OCI-LY1 (cell line): Measurements from ENCODE around the gene SLC9A8.

ENCODE experiments used
- H2AFZ ChIP-seq: fragments of 200-600 bp; sonication (generic), shearing (Covaris generic); 2 replicates; pipeline ENCODE4 v1.6.0; 2014; ENCODE audit warnings: antibody characterized with exemption, mild to moderate bottlenecking, low read length
- H3F3A ChIP-seq: fragments of 200-600 bp; sonication (generic), shearing (Covaris generic); 2 replicates; pipeline ENCODE4 v1.6.0; 2014; ENCODE audit warnings: mild to moderate bottlenecking, antibody characterized with exemption, low read length, moderate library complexity; ENCODE audit not compliant: insufficient read depth
- H3K27ac ChIP-seq: fragments of 200-600 bp; sonication (generic); 2 replicates; pipeline ENCODE4 v1.5.1; 2014; ENCODE audit warnings: low read length, mixed run types, mild to moderate bottlenecking, low read depth; ENCODE audit not compliant: poor library complexity, severe bottlenecking
- H3K27me3 ChIP-seq: fragments of 200-600 bp; sonication (generic); 2 replicates; pipeline ENCODE4 v1.6.0; 2014; ENCODE audit warnings: antibody characterized with exemption, mild to moderate bottlenecking, low read length, moderate library complexity; ENCODE audit not compliant: insufficient read depth
- H3K36me3 ChIP-seq: fragments of 200-600 bp; sonication (generic); 2 replicates; pipeline ENCODE4 v1.6.1; 2014; ENCODE audit warnings: mild to moderate bottlenecking, antibody characterized with exemption, low read length, moderate library complexity, mixed read lengths; ENCODE audit not compliant: insufficient read depth
- H3K4me1 ChIP-seq: fragments of 200-600 bp; sonication (generic); 2 replicates; pipeline ENCODE4 v1.5.1; 2014; ENCODE audit warnings: mild to moderate bottlenecking, low read length, moderate library complexity; ENCODE audit not compliant: insufficient read depth, severe bottlenecking
- H3K4me2 ChIP-seq: fragments of 200-600 bp; sonication (generic), shearing (Covaris generic); 2 replicates; pipeline ENCODE4 v1.6.1; 2014; ENCODE audit warnings: low read length
- H3K4me3 ChIP-seq: fragments of 200-600 bp; sonication (generic); 2 replicates; pipeline ENCODE4 v1.5.1; 2014; ENCODE audit warnings: low read length, low read depth, mild to moderate bottlenecking, mixed read lengths; ENCODE audit not compliant: poor library complexity, severe bottlenecking
- H3K79me2 ChIP-seq: fragments of 200-600 bp; shearing (Covaris generic); 2 replicates; pipeline ENCODE4 v1.6.1; 2016; ENCODE audit warnings: mixed run types, low read length, mixed read lengths; ENCODE audit not compliant: insufficient read depth
- H3K9ac ChIP-seq: fragments of 200-600 bp; sonication (generic), shearing (Covaris generic); 2 replicates; pipeline ENCODE4 v1.6.1; 2014; ENCODE audit warnings: mild to moderate bottlenecking, low read length, mixed read lengths
- H3K9me2 ChIP-seq: fragments of 200-600 bp; sonication (generic), shearing (Covaris generic); 2 replicates; pipeline ENCODE4 v1.6.1; 2014; ENCODE audit warnings: low read depth, mild to moderate bottlenecking, low read length, mixed read lengths
- H3K9me3 ChIP-seq: fragments of 200-600 bp; shearing (Covaris generic); 2 replicates; pipeline ENCODE4 v1.6.1; 2014; ENCODE audit warnings: low read length, mixed read lengths
- H4K20me1 ChIP-seq: fragments of 200-600 bp; sonication (generic), shearing (Covaris generic); 2 replicates; pipeline ENCODE4 v1.6.0; 2016; ENCODE audit warnings: mild to moderate bottlenecking, low read length; ENCODE audit not compliant: insufficient read depth
- EZH2 ChIP-seq: fragments of 200-600 bp; sonication (generic), shearing (Covaris generic); IDR thresholded peaks from 2 replicates; pipeline ENCODE4 v1.8.0; 2017; ENCODE audit warnings: borderline replicate concordance, mixed run types, mild to moderate bottlenecking, antibody characterized with exemption, low read length, moderate library complexity, mixed read lengths
- TF ChIP-seq, protein P1 (sequence below): fragments of 200-600 bp; sonication (generic), shearing (Covaris generic); IDR thresholded peaks from 2 replicates; pipeline ENCODE4 v1.5.1; 2017; ENCODE audit warnings: mild to moderate bottlenecking, antibody characterized with exemption, low read length, moderate library complexity, mixed read lengths

The SLC9A8 gene

GRCh38 chr20:49874696-49875095, 62.1 kb downstream of the SLC9A8 start:
- H3K79me2 ChIP-seq = no peaks in the 10 kb centered on the region
- no peak overlapping the region for H3K27ac ChIP-seq
- H3K4me1 ChIP-seq = no peaks in the 10 kb centered on the region
- H3K4me3 ChIP-seq = no peak overlapping the region
- no peak for TF ChIP-seq EZH2
- TF ChIP-seq, protein P1, sequence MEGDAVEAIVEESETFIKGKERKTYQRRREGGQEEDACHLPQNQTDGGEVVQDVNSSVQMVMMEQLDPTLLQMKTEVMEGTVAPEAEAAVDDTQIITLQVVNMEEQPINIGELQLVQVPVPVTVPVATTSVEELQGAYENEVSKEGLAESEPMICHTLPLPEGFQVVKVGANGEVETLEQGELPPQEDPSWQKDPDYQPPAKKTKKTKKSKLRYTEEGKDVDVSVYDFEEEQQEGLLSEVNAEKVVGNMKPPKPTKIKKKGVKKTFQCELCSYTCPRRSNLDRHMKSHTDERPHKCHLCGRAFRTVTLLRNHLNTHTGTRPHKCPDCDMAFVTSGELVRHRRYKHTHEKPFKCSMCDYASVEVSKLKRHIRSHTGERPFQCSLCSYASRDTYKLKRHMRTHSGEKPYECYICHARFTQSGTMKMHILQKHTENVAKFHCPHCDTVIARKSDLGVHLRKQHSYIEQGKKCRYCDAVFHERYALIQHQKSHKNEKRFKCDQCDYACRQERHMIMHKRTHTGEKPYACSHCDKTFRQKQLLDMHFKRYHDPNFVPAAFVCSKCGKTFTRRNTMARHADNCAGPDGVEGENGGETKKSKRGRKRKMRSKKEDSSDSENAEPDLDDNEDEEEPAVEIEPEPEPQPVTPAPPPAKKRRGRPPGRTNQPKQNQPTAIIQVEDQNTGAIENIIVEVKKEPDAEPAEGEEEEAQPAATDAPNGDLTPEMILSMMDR = no peak
- no peak overlapping the region for H2AFZ ChIP-seq
- no peaks in the 10 kb centered on the region for H3K9me3 ChIP-seq
- no peak overlapping the region for H3K4me2 ChIP-seq
- H3K27me3 ChIP-seq = no peaks in the 10 kb centered on the region
- H3K9me2 ChIP-seq = no peaks in the 10 kb centered on the region
- no peak overlapping the region for H3K9ac ChIP-seq
- peaks cover 47% of the 10 kb centered on the region for H3K36me3 ChIP-seq
- no peaks in the 10 kb centered on the region for H3F3A ChIP-seq
- H4K20me1 ChIP-seq = no peaks in the 10 kb centered on the region

- Histone ChIP-seq H3K79me2 (no peaks in the 10 kb centered on the region), H3K4me3 (no peak overlapping the region), H3K9me3 (no peaks in the 10 kb centered on the region), H3K9ac (no peak overlapping the region), H3K9me2 (no peaks in the 10 kb centered on the region), H3K4me1 (no peaks in the 10 kb centered on the region), H2AFZ (no peak overlapping the region), H3K27me3 (no peaks in the 10 kb centered on the region), H4K20me1 (no peaks in the 10 kb centered on the region), H3F3A (no peaks in the 10 kb centered on the region), H3K27ac (no peak overlapping the region), H3K4me2 (no peak overlapping the region), H3K36me3 (peaks cover 49% of the 10 kb centered on the region)
- no peak for TF ChIP-seq EZH2
- TF ChIP-seq, protein P1 = no peak
Observed at GRCh38 chr20:49877386-49877921, 64.8 kb downstream of the SLC9A8 start.

DNA sequence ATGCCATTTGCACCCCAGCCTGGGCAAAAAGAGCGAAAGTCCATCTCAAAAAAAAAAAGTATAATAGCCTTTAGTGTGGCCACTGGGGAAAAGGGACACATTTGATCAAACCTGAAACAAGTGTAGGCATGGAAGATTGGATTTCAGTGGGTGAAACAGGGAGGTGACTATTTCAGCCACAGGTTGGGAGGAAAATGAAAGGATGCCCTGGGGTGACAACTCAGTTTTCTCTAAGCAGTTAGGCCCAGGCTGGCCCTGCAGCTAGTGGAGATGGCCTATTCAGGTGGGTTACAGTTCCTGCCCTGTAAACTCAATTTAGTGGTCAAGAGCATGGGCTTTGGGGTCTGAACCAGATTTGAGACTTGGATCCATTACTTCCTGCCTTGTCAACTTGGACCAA, 66.3 kb downstream of the SLC9A8 start:
- Histone ChIP-seq H3K4me3 (no peak overlapping the region), H3K9me3 (no peaks in the 10 kb centered on the region), H3K27ac (no peak overlapping the region), H3K27me3 (no peaks in the 10 kb centered on the region), H3K9ac (no peak overlapping the region), H3K4me2 (no peak overlapping the region), H3K79me2 (no peaks in the 10 kb centered on the region), H4K20me1 (no peaks in the 10 kb centered on the region), H3K4me1 (peaks cover 4% of the 10 kb centered on the region), H2AFZ (no peak overlapping the region), H3K36me3 (peaks cover 62% of the 10 kb centered on the region), H3F3A (no peaks in the 10 kb centered on the region), H3K9me2 (no peaks in the 10 kb centered on the region)
- no peak for TF ChIP-seq EZH2
- TF ChIP-seq, protein P1 = no peak
